Activated B cell treated with CpG ODN at 0.5 μM for 24 hours (primary cell): ENCODE measurements around the gene GBX2. TPM values are rescaled to one million over a fixed set of nuclear protein-coding genes. Genes with fewer than 3 reads are reported as not detected.

Source experiments
- ATAC-seq: fragments of 200-7000 bp; cut with Tn5 transposase; one replicate; pipeline ENCODE4 v1.10.0; 2021; ENCODE audit warnings: low read depth, mild to moderate bottlenecking, moderate library complexity
- CTCF ChIA-PET: fragments of 350-600 bp; sonication (Branson Sonifier 250); formaldehyde crosslinking; loops from one replicate; lab custom pipeline; 2021; ENCODE audit warnings: antibody characterized with exemption; lab: Charles Lee
- POLR2A ChIA-PET: fragments of 350-600 bp; sonication (Branson Sonifier 250); formaldehyde crosslinking; loops from one replicate; lab custom pipeline; 2021; ENCODE audit warnings: antibody characterized with exemption; lab: Charles Lee
- DNase-seq: peaks from one replicate; pipeline ENCODE4 v3.0.0; 2022
- H3K27ac Mint-ChIP-seq: one replicate; pipeline ENCODE4 v1.8.0; 2020; ENCODE audit warnings: mixed read lengths
- H3K27me3 Mint-ChIP-seq: one replicate; pipeline ENCODE4 v1.8.0; 2021; ENCODE audit warnings: mixed read lengths
- H3K36me3 Mint-ChIP-seq: one replicate; pipeline ENCODE4 v1.8.0; 2021; ENCODE audit warnings: low read depth, mixed read lengths
- H3K4me1 Mint-ChIP-seq: one replicate; pipeline ENCODE4 v1.8.0; 2021; ENCODE audit warnings: mixed read lengths
- H3K4me3 Mint-ChIP-seq: one replicate; pipeline ENCODE4 v1.8.0; 2020; ENCODE audit warnings: mild to moderate bottlenecking, mixed read lengths
- H3K9me3 Mint-ChIP-seq: one replicate; pipeline ENCODE4 v1.8.0; 2020; ENCODE audit warnings: mixed read lengths
- CTCF ChIP-seq: fragments of 200-600 bp; IDR thresholded peaks from one replicate; pipeline ENCODE4 v1.8.0; 2022; ENCODE audit warnings: antibody characterized with exemption, mild to moderate bottlenecking
- intact Hi-C: fragments of 100-400 bp; cut with micrococcal nuclease; formaldehyde crosslinking; loops from one replicate; pipeline ENCODE4 v1.15.1; 2024
- total RNA-seq: library from RNA; stranded (reverse); gene quantifications from 2 replicates; pipeline ENCODE4 v1.2.3, GENCODE V29; 2022

GBX2 gene
- total RNA-seq, 1 donor from 2014 or later: not detected

- intact Hi-C loops: no loop called here
- Mint-ChIP-seq H3K4me3 (no peak overlapping the region), H3K9me3 (no peaks in the 10 kb centered on the region), H3K4me1 (peaks cover 5% of the 10 kb centered on the region), H3K36me3 (no peaks in the 10 kb centered on the region), H3K27ac (no peak overlapping the region), H3K27me3 (peaks cover 57% of the 10 kb centered on the region)
- POLR2A ChIA-PET: interaction anchor here (0.5 kb wide), 1 partner anchor 32 kb away, joined by 4 read pairs; no protein-coding TSS in a partner anchor
- TF ChIP-seq CTCF: no peak
- CTCF ChIA-PET: no interaction called here
- ATAC-seq: no peak
- no peak for DNase-seq
Measured at GRCh38 chr2:236175548-236176150, 7.5 kb upstream of the GBX2 start.

DNA sequence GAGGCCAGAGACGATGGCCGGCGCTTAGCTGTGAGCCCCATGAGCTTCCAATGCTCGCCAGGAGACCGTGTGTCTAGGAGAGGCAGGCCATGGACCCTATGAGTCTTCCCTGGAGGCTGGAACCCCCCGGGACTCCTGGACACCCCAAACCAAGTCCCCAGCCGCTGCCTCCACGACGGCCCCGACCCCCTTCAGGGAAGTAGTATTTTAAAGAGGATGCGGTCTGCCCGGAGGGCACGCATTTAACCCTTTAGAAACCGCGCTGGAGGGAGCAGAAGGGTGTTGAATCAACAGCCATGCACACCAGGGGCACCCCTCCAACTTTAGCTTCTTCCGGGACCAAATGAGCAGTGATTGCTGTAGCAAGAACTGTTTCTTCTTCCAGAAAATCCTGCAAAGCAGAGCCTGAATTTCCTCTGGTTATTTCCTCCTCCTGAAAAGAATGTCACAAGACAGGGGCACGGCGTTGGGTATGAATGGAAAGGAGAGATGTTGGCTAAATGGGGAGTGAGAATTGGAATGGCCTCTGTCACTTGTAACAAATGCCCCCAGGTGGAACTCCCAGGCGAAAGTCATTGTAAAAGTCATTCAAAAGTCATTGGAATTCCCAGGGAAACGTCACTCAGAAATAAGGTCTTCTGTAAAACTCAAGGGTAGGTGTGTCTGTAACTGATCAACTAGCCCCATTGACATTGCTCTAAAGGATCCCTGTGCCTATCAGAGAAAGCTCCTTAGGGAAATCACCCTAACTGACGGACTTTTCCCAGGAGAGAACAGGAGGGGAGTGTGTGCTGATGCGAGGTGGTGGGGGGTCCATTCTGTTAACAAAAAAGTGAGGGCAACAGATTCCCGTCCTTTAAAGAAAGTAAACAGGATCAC lies 5.8 kb upstream of the GBX2 start:
- Mint-ChIP-seq H3K9me3 (no peaks in the 10 kb centered on the region), H3K4me1 (peaks cover 4% of the 10 kb centered on the region), H3K27ac (no peak overlapping the region), H3K36me3 (no peaks in the 10 kb centered on the region), H3K4me3 (no peak overlapping the region), H3K27me3 (peaks cover 62% of the 10 kb centered on the region)
- TF ChIP-seq CTCF: no peak
- DNase-seq: no peak
- POLR2A ChIA-PET: no interaction called here
- intact Hi-C loops: no loop called here
- no peak for ATAC-seq
- CTCF ChIA-PET: no interaction called here

- no peak overlapping the region for H3K4me3 Mint-ChIP-seq
- ChIA-PET CTCF (no interaction called here), POLR2A (no interaction called here)
- peaks cover 62% of the 10 kb centered on the region for H3K27me3 Mint-ChIP-seq
- no peaks in the 10 kb centered on the region for H3K36me3 Mint-ChIP-seq
- no peak for TF ChIP-seq CTCF
- H3K4me1 Mint-ChIP-seq: no peaks in the 10 kb centered on the region
- ATAC-seq: no peak
- no peaks in the 10 kb centered on the region for H3K9me3 Mint-ChIP-seq
- no peak for DNase-seq
- intact Hi-C loops: no loop called here
- H3K27ac Mint-ChIP-seq: no peak overlapping the region
Measured at GRCh38 chr2:236173036-236173728, 5.0 kb upstream of the GBX2 start.

- POLR2A ChIA-PET: no interaction called here
- H3K27me3 Mint-ChIP-seq: peaks cover 62% of the 10 kb centered on the region
- H3K36me3 Mint-ChIP-seq: no peaks in the 10 kb centered on the region
- no peak for TF ChIP-seq CTCF
- no peak for DNase-seq
- ATAC-seq: no peak
- CTCF ChIA-PET: no interaction called here
- no peaks in the 10 kb centered on the region for H3K4me1 Mint-ChIP-seq
- H3K4me3 Mint-ChIP-seq: no peak overlapping the region
- H3K27ac Mint-ChIP-seq: no peak overlapping the region
- H3K9me3 Mint-ChIP-seq: no peaks in the 10 kb centered on the region
- intact Hi-C loops: no loop called here
Measured at GRCh38 chr2:236172255-236173035, 4.3 kb upstream of the GBX2 start.
